ENCODE data around the gene AJAP1. TPM values are rescaled to one million over a fixed set of nuclear protein-coding genes. Genes with fewer than 3 reads are reported as not detected.

AJAP1 gene
- total RNA-seq, 1 experiment from 2014 or later: not detected

DNA sequence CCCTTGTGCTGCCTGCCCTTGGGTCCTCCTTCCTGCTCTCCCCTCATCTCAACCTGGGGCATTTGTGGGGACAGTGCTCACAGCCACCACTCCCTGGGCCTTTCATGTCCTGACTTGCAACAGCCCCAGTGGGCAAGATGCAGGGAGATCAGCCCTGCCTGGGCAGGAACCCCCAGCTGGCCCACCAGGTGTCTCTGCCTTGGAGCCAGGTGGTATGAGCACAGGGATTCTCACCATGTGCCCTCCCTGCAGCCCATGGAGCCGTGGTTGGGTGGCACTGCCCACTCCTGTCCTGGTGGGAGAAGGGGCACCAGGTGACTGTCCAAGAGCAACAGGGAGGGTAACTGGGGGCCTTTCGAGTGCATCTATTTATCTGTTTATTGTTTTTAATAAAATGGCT lies 100.4 kb downstream of the AJAP1 start:
- RAD21 ChIA-PET (ENCODE audit: low non-redundant PET in 1 of 2, low total read pairs in 2 of 2, uncharacterized antibody in 2 of 2, unreplicated experiment in 2 of 2): no interaction called here
- Histone ChIP-seq H3K4me3 (replicated peaks in 1 of 2; ENCODE audit: low read depth in 1 of 2, low read length in 2 of 2) (no peak overlapping the region), H3K9me2 (ENCODE audit: insufficient read depth) (no peaks in the 10 kb centered on the region), H3K79me2 (ENCODE audit: insufficient read depth, low read length) (no peaks in the 10 kb centered on the region), H3K9me3 (ENCODE audit: control insufficient read depth in 1 of 2, insufficient read depth in 1 of 2, low read depth in 1 of 2, low read length in 2 of 2) (no peaks in the 10 kb centered on the region; a peak in 1 of 4 replicates), H3K4me1 (ENCODE audit: control insufficient read depth in 1 of 2, insufficient read depth in 2 of 2, low read length in 2 of 2) (no peaks in the 10 kb centered on the region), H2AFZ (ENCODE audit: low read depth, low read length, poor library complexity, severe bottlenecking) (no peak overlapping the region), H3K4me2 (ENCODE audit: low read length) (no peak overlapping the region), H3K27ac (ENCODE audit: low read depth, low read length) (no peak overlapping the region), H3K36me3 (ENCODE audit: control insufficient read depth in 1 of 2, insufficient read depth in 2 of 2, low read length in 2 of 2) (no peaks in the 10 kb centered on the region), H3K9ac (ENCODE audit: low read length) (no peak overlapping the region), H3K27me3 (ENCODE audit: insufficient read depth, low read length) (no peaks in the 10 kb centered on the region), H4K20me1 (ENCODE audit: insufficient read depth) (no peaks in the 10 kb centered on the region)
- POLR2A ChIA-PET: no interaction called here
- intact Hi-C loops (cut with micrococcal nuclease): no loop called here
- TF ChIP-seq CBX3 (IDR thresholded peaks at IDR 0.05; ENCODE audit: low read depth) (no peak), ZNF274 (IDR thresholded peaks at IDR 0.05; ENCODE audit: low read depth, low read length) (no peak), SRF (IDR thresholded peaks at IDR 0.05; ENCODE audit: low read depth) (no peak), REST (IDR thresholded peaks at IDR 0.05; ENCODE audit: low read depth) (no peak), JUND (IDR thresholded peaks at IDR 0.05) (no peak), POLR2AphosphoS5 (IDR thresholded peaks at IDR 0.05; ENCODE audit: low read depth, low read length) (no peak), CEBPB (IDR thresholded peaks at IDR 0.05; ENCODE audit: low read depth) (no peak), MAX (IDR thresholded peaks at IDR 0.05) (no peak), POLR2A (IDR thresholded peaks at IDR 0.05; ENCODE audit: borderline replicate concordance, extremely low read depth, insufficient read depth, insufficient read length) (no peak), CTCF (IDR thresholded peaks at IDR 0.05 in 2 of 3, conservative IDR thresholded peaks at IDR 0.05 in 1 of 3; ENCODE audit: borderline replicate concordance in 1 of 3, insufficient read depth in 1 of 3, low read depth in 2 of 3, low read length in 2 of 3) (no peak), TCF7L2 (IDR thresholded peaks at IDR 0.05; ENCODE audit: borderline replicate concordance, extremely low read depth, insufficient read depth, insufficient read length) (no peak), EGR1 (IDR thresholded peaks at IDR 0.05; ENCODE audit: low read depth) (no peak), SIN3A (IDR thresholded peaks at IDR 0.05; ENCODE audit: low read depth) (no peak), EZH2 (IDR thresholded peaks at IDR 0.05) (no peak), RAD21 (IDR thresholded peaks at IDR 0.05; ENCODE audit: low read depth) (no peak), ZFX (IDR thresholded peaks at IDR 0.05) (no peak)
- TF ChIP-seq, protein P1, sequence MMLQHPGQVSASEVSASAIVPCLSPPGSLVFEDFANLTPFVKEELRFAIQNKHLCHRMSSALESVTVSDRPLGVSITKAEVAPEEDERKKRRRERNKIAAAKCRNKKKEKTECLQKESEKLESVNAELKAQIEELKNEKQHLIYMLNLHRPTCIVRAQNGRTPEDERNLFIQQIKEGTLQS (IDR thresholded peaks at IDR 0.05): no peak
- TF ChIP-seq, protein P2, sequence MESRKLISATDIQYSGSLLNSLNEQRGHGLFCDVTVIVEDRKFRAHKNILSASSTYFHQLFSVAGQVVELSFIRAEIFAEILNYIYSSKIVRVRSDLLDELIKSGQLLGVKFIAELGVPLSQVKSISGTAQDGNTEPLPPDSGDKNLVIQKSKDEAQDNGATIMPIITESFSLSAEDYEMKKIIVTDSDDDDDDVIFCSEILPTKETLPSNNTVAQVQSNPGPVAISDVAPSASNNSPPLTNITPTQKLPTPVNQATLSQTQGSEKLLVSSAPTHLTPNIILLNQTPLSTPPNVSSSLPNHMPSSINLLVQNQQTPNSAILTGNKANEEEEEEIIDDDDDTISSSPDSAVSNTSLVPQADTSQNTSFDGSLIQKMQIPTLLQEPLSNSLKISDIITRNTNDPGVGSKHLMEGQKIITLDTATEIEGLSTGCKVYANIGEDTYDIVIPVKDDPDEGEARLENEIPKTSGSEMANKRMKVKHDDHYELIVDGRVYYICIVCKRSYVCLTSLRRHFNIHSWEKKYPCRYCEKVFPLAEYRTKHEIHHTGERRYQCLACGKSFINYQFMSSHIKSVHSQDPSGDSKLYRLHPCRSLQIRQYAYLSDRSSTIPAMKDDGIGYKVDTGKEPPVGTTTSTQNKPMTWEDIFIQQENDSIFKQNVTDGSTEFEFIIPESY (IDR thresholded peaks at IDR 0.05; ENCODE audit: extremely low read depth, insufficient replicate concordance, low read length): no peak
- DNase-seq (ENCODE audit: low read depth, low spot score) (no peak), ATAC-seq (no peak)
- CTCF ChIA-PET: no interaction called here
- no TSS peak for BruUV-seq (replicated peaks)

All from HCT116 (cell line).